ENCODE results near the gene ARHGAP26. TPM values are rescaled to one million over a fixed set of nuclear protein-coding genes. Genes with fewer than 3 reads are reported as not detected.

ARHGAP26 gene
- polyA plus RNA-seq, 1 donor from 2014 or later, result 0.83 TPM

- Histone ChIP-seq H3F3A (ENCODE audit: insufficient read depth, low read length, poor library complexity, severe bottlenecking) (no peaks in the 10 kb centered on the region), H3K4me3 (ENCODE audit: low read length) (no peak overlapping the region), H3K9ac (ENCODE audit: low read length) (no peak overlapping the region), H3K79me2 (replicated peaks; ENCODE audit: insufficient read depth, low read length) (no peaks in the 10 kb centered on the region), H3K9me2 (ENCODE audit: insufficient read depth, low read length) (no peaks in the 10 kb centered on the region), H4K20me1 (ENCODE audit: insufficient read depth) (no peaks in the 10 kb centered on the region), H3K27ac (ENCODE audit: low read length) (no peak overlapping the region), H3K36me3 (ENCODE audit: insufficient read depth, low read length) (no peaks in the 10 kb centered on the region), H2AFZ (ENCODE audit: low read depth, low read length) (no peak overlapping the region), H3K27me3 (ENCODE audit: insufficient read depth, low read depth, low read length) (no peaks in the 10 kb centered on the region), H3K9me3 (ENCODE audit: low read length) (no peaks in the 10 kb centered on the region), H3K4me2 (ENCODE audit: low read length) (no peak overlapping the region)
- TF ChIP-seq CTCF (IDR thresholded peaks at IDR 0.05; ENCODE audit: poor library complexity, severe bottlenecking), result no peak
- TF ChIP-seq TAF1 (IDR thresholded peaks at IDR 0.05; ENCODE audit: low read depth), result no peak
- TF ChIP-seq MXI1 (conservative IDR thresholded peaks at IDR 0.05; ENCODE audit: poor library complexity, severe bottlenecking), result no peak
- TF ChIP-seq POLR2AphosphoS5 (IDR thresholded peaks at IDR 0.05), result no peak
- TF ChIP-seq RAD21 (conservative IDR thresholded peaks at IDR 0.05), result no peak
- TF ChIP-seq EP300 (conservative IDR thresholded peaks at IDR 0.05; ENCODE audit: poor library complexity, severe bottlenecking), result no peak
- TF ChIP-seq, protein P1, sequence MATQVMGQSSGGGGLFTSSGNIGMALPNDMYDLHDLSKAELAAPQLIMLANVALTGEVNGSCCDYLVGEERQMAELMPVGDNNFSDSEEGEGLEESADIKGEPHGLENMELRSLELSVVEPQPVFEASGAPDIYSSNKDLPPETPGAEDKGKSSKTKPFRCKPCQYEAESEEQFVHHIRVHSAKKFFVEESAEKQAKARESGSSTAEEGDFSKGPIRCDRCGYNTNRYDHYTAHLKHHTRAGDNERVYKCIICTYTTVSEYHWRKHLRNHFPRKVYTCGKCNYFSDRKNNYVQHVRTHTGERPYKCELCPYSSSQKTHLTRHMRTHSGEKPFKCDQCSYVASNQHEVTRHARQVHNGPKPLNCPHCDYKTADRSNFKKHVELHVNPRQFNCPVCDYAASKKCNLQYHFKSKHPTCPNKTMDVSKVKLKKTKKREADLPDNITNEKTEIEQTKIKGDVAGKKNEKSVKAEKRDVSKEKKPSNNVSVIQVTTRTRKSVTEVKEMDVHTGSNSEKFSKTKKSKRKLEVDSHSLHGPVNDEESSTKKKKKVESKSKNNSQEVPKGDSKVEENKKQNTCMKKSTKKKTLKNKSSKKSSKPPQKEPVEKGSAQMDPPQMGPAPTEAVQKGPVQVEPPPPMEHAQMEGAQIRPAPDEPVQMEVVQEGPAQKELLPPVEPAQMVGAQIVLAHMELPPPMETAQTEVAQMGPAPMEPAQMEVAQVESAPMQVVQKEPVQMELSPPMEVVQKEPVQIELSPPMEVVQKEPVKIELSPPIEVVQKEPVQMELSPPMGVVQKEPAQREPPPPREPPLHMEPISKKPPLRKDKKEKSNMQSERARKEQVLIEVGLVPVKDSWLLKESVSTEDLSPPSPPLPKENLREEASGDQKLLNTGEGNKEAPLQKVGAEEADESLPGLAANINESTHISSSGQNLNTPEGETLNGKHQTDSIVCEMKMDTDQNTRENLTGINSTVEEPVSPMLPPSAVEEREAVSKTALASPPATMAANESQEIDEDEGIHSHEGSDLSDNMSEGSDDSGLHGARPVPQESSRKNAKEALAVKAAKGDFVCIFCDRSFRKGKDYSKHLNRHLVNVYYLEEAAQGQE (IDR thresholded peaks at IDR 0.05; ENCODE audit: borderline replicate concordance), result no peak
- no peak for TF ChIP-seq EZH2 (IDR thresholded peaks at IDR 0.05; ENCODE audit: borderline replicate concordance, insufficient read depth, low read length, poor library complexity, severe bottlenecking)
- no peak for TF ChIP-seq SMC3 (conservative IDR thresholded peaks at IDR 0.05; ENCODE audit: poor library complexity)
Measured at GRCh38 chr5:143210576-143210975, 440.4 kb downstream of the ARHGAP26 start.

GRCh38 chr5:143212261-143212660 is 442.1 kb downstream of the ARHGAP26 start:
- no peaks in the 10 kb centered on the region for H3K27me3 ChIP-seq (ENCODE audit: insufficient read depth, low read depth, low read length)
- H4K20me1 ChIP-seq (ENCODE audit: insufficient read depth), result no peaks in the 10 kb centered on the region
- no peak overlapping the region for H3K4me2 ChIP-seq (ENCODE audit: low read length)
- H3K36me3 ChIP-seq (ENCODE audit: insufficient read depth, low read length), result no peaks in the 10 kb centered on the region
- H3F3A ChIP-seq (ENCODE audit: insufficient read depth, low read length, poor library complexity, severe bottlenecking), result no peaks in the 10 kb centered on the region
- H3K27ac ChIP-seq (ENCODE audit: low read length), result no peak overlapping the region
- H2AFZ ChIP-seq (ENCODE audit: low read depth, low read length), result no peak overlapping the region
- no peaks in the 10 kb centered on the region for H3K9me2 ChIP-seq (ENCODE audit: insufficient read depth, low read length)
- no peak overlapping the region for H3K4me3 ChIP-seq (ENCODE audit: low read length)
- no peaks in the 10 kb centered on the region for H3K79me2 ChIP-seq (replicated peaks; ENCODE audit: insufficient read depth, low read length)
- no peak overlapping the region for H3K9ac ChIP-seq (ENCODE audit: low read length)
- TF ChIP-seq TAF1 (IDR thresholded peaks at IDR 0.05; ENCODE audit: low read depth) (no peak), SMC3 (conservative IDR thresholded peaks at IDR 0.05; ENCODE audit: poor library complexity) (no peak), EP300 (conservative IDR thresholded peaks at IDR 0.05; ENCODE audit: poor library complexity, severe bottlenecking) (peak; percentile 74), CTCF (IDR thresholded peaks at IDR 0.05; ENCODE audit: poor library complexity, severe bottlenecking) (no peak), POLR2AphosphoS5 (IDR thresholded peaks at IDR 0.05) (peak; percentile 6), RAD21 (conservative IDR thresholded peaks at IDR 0.05) (no peak)
- no peaks in the 10 kb centered on the region for H3K9me3 ChIP-seq (ENCODE audit: low read length)
